Endothelial cell of umbilical vein (primary cell): ENCODE data around the gene MAST4. TPM values are rescaled to one million over a fixed set of nuclear protein-coding genes. Genes with fewer than 3 reads are reported as not detected.

Experiments used
- BruUV-seq: library from RNA; stranded (reverse); fragments of 400-500 nt; replicated peaks from 2 replicates; lab custom pipeline; 2021; lab: Mats Ljungman, UMichigan
- CTCF ChIA-PET: fragments of 300-600, 350-600 bp; sonication (Branson Sonifier 250); formaldehyde crosslinking; loops from one replicate; lab custom pipeline; 2021; ENCODE audit warnings: antibody characterized with exemption, inconsistent platforms; lab: Charles Lee
- POLR2A ChIA-PET: fragments of 300-600, 350-600 bp; sonication (Branson Sonifier 250); formaldehyde crosslinking; loops from one replicate; lab custom pipeline; 2021; ENCODE audit warnings: antibody characterized with exemption, inconsistent platforms; lab: Charles Lee
- DNase-seq: peaks from one replicate; pipeline ENCODE4 v3.0.0-alpha.2; 2011; ENCODE audit warnings: low read depth, low spot score
- FAIRE-seq: peaks from 2 replicates; lab custom pipeline; 2011; peaks lifted over from hg19 to GRCh38; lab: Jason Lieb, UNC
- H2AFZ ChIP-seq: 2 replicates; pipeline ENCODE4 v1.6.0; 2012; ENCODE audit warnings: low read depth, low read length, control low read depth, inconsistent platforms
- H3K27ac ChIP-seq: 2 replicates; pipeline ENCODE4 v1.5.1; 2011; ENCODE audit warnings: low read depth, mild to moderate bottlenecking, control low read depth, low read length, moderate library complexity; ENCODE audit not compliant: insufficient read depth
- H3K27me3 ChIP-seq, 2 experiments: 2 replicates each; pipeline versions ENCODE4 v1.6.0 to v1.6.1; 2011; ENCODE audit warnings: low read length in 2 of 2, mixed read lengths in 1 of 2; ENCODE audit not compliant: control insufficient read depth in 2 of 2, insufficient read depth in 2 of 2
- H3K36me3 ChIP-seq, 2 experiments: 2 replicates in 1 of 2; 3 replicates in 1 of 2; pipeline ENCODE4 v1.5.1; 2011; ENCODE audit warnings: low read length in 2 of 2, mild to moderate bottlenecking in 1 of 2, moderate library complexity in 1 of 2; ENCODE audit not compliant: control insufficient read depth in 2 of 2, insufficient read depth in 2 of 2; ENCODE audit errors: extremely low read depth in 1 of 2
- H3K4me1 ChIP-seq: 3 replicates; pipeline ENCODE4 v1.5.1; 2011; ENCODE audit warnings: mild to moderate bottlenecking, low read length; ENCODE audit not compliant: control insufficient read depth, insufficient read depth; ENCODE audit errors: extremely low read depth
- H3K4me2 ChIP-seq: 2 replicates; pipeline ENCODE4 v1.6.1; 2011; ENCODE audit warnings: low read length, control low read depth, mixed read lengths; ENCODE audit not compliant: insufficient read depth
- H3K4me3 ChIP-seq, 3 experiments: fragments of 200-600 bp in 1 of 3; sonication (generic), shearing (Covaris generic) in 1 of 3; replicated peaks in 1 of 3; 2 replicates each; pipeline ENCODE4 v1.5.1; 2011 to 2016; ENCODE audit warnings: control low read depth in 3 of 3, low read length in 3 of 3, mild to moderate bottlenecking in 2 of 3, inconsistent platforms in 1 of 3, low read depth in 1 of 3, moderate library complexity in 1 of 3; ENCODE audit not compliant: insufficient read depth in 1 of 3
- H3K79me2 ChIP-seq: 2 replicates; pipeline ENCODE4 v1.6.0; 2012; ENCODE audit warnings: low read length, inconsistent platforms; ENCODE audit not compliant: control insufficient read depth, insufficient read depth
- H3K9ac ChIP-seq: replicated peaks from 2 replicates; pipeline ENCODE3; 2011; ENCODE audit warnings: low read length, control low read depth; ENCODE audit not compliant: insufficient read depth; ENCODE audit errors: extremely low read depth
- H3K9me1 ChIP-seq: replicated peaks from 3 replicates; pipeline ENCODE4 v1.6.0; 2011; ENCODE audit warnings: mild to moderate bottlenecking, low read length; ENCODE audit not compliant: control insufficient read depth, insufficient read depth; ENCODE audit errors: extremely low read depth
- H3K9me3 ChIP-seq: replicated peaks from 2 replicates; pipeline ENCODE4 v1.5.1; 2012; ENCODE audit warnings: low read length, inconsistent platforms; ENCODE audit not compliant: control insufficient read depth, insufficient read depth
- H4K20me1 ChIP-seq: replicated peaks from 2 replicates; pipeline ENCODE3; 2011; ENCODE audit warnings: mild to moderate bottlenecking, low read length; ENCODE audit not compliant: control insufficient read depth, insufficient read depth; ENCODE audit errors: extremely low read depth
- CTCF ChIP-seq, 2 donors: IDR thresholded peaks; 1 replicate in 1 of 2; 2 replicates in 1 of 2; pipeline ENCODE4 v1.5.1; 2011; ENCODE audit warnings: low read length in 2 of 2, mild to moderate bottlenecking in 2 of 2, moderate library complexity in 2 of 2, control low read depth in 1 of 2, inconsistent platforms in 1 of 2, low read depth in 1 of 2; ENCODE audit not compliant: insufficient read depth in 1 of 2; ENCODE audit errors: extremely low read depth in 1 of 2
- EZH2 ChIP-seq: IDR thresholded peaks from 2 replicates; pipeline ENCODE4 v1.6.1; 2012; ENCODE audit warnings: borderline replicate concordance, low read depth, mild to moderate bottlenecking, moderate library complexity, low read length, inconsistent platforms; ENCODE audit not compliant: severe bottlenecking
- FOS ChIP-seq: IDR thresholded peaks from 2 replicates; pipeline ENCODE4 v1.6.1; 2011; ENCODE audit warnings: mild to moderate bottlenecking, low read length, moderate library complexity, borderline replicate concordance; ENCODE audit not compliant: insufficient read depth
- GATA2 ChIP-seq: IDR thresholded peaks from 2 replicates; pipeline ENCODE4 v1.7.0; 2011; ENCODE audit warnings: low read depth, mild to moderate bottlenecking, moderate library complexity, mixed read lengths, low read length; ENCODE audit not compliant: insufficient read length, insufficient read depth
- JUN ChIP-seq: IDR thresholded peaks from 2 replicates; pipeline ENCODE4 v1.6.1; 2011; ENCODE audit warnings: borderline replicate concordance, low read depth; ENCODE audit not compliant: insufficient read length, insufficient read depth
- MAX ChIP-seq: IDR thresholded peaks from 2 replicates; pipeline ENCODE4 v1.6.1; 2011; ENCODE audit not compliant: insufficient read depth, insufficient read length
- MYC ChIP-seq: IDR thresholded peaks from one replicate; pipeline ENCODE4 v1.6.1; 2011; ENCODE audit warnings: mild to moderate bottlenecking, low read depth, low read length
- POLR2A ChIP-seq: IDR thresholded peaks from 2 replicates; pipeline ENCODE4 v1.6.1; 2012; ENCODE audit warnings: low read depth, mild to moderate bottlenecking, control low read depth, low read length
- POLR2AphosphoS5 ChIP-seq: IDR thresholded peaks from 2 replicates; pipeline ENCODE4 v1.6.1; 2012; ENCODE audit warnings: low read depth, mild to moderate bottlenecking, control low read depth, low read length, moderate library complexity; ENCODE audit not compliant: insufficient read depth
- dilution Hi-C: fragments of 300-500 bp; cut with MboI; formaldehyde crosslinking; loops from one replicate; pipeline ENCODE4 v1.15.0; 2019; ENCODE audit warnings: low sequenced_read_pairs; ENCODE audit not compliant: extremely low pct_ligation_motif_present
- intact Hi-C: fragments of 100-400 bp; cut with micrococcal nuclease; formaldehyde crosslinking; loops from one replicate; pipeline ENCODE4 v1.10.0; 2022
- polyA plus RNA-seq, 4 experiments: library from polyadenylated mRNA; depleted of rRNA in 3 of 4; stranded (reverse) in 3 of 4; unstranded in 1 of 4; fragments of >200 nt; gene quantifications; 2 replicates each; pipeline versions ENCODE4 v1.2.1 to v1.2.3, GENCODE V29; 2011 to 2012; ENCODE audit warnings: missing spikeins in 1 of 4
- total RNA-seq: library from RNA; stranded (reverse); gene quantifications from 2 replicates; pipeline ENCODE4 v1.2.3, GENCODE V29; 2021

MAST4 gene
- total and polyA plus RNA-seq, 2 donors (not counting 3 experiments of a cell fraction or from before 2014, with no cell fraction given), result 40.2 to 116 TPM

- Histone ChIP-seq H3K27me3 (no peaks in the 10 kb centered on the region), H3K9ac (no peak overlapping the region), H3K9me3 (no peaks in the 10 kb centered on the region), H3K79me2 (peaks cover 60% of the 10 kb centered on the region), H4K20me1 (no peaks in the 10 kb centered on the region), H3K36me3 (peaks cover 0 to 4% of the 10 kb centered on the region in 2 experiments), H3K9me1 (no peaks in the 10 kb centered on the region), H3K4me2 (no peak overlapping the region), H3K4me3 (no peak overlapping the region), H3K4me1 (peaks cover 35% of the 10 kb centered on the region), H2AFZ (no peak overlapping the region), H3K27ac (no peak overlapping the region)
- CTCF ChIA-PET, result interaction anchor here (1.2 kb wide), 1 partner anchor 9 kb away, joined by 5 read pairs; no protein-coding TSS in a partner anchor
- DNase-seq (no peak), FAIRE-seq (no peak)
- dilution Hi-C loops (no loop called here), intact Hi-C loops (no loop called here)
- TF ChIP-seq CTCF (IDR thresholded peaks at IDR 0.05; ENCODE audit: extremely low read depth in 1 of 2, insufficient read depth in 1 of 2, low read depth in 1 of 2, low read length in 2 of 2), result no peak
- no peak for TF ChIP-seq POLR2AphosphoS5
- no peak for TF ChIP-seq JUN
- no peak for TF ChIP-seq EZH2
- no peak for TF ChIP-seq POLR2A
- TF ChIP-seq MAX, result no peak
- TF ChIP-seq GATA2, result no peak
- TF ChIP-seq FOS, result no peak
- TF ChIP-seq MYC, result no peak
- BruUV-seq, result no TSS peak
- POLR2A ChIA-PET, result no interaction called here
Measured at GRCh38 chr5:67042176-67043003, 446.2 kb downstream of the MAST4 start.
